H1 (cell line): ENCODE measurements around the gene RCBTB1. TPM values are rescaled to one million over a fixed set of nuclear protein-coding genes. Genes with fewer than 3 reads are reported as not detected.

ENCODE experiments used
- CTCF ChIA-PET: fragments of 300-600 bp; sonication (Branson Sonifier 250); formaldehyde crosslinking; loops from one replicate; lab custom pipeline; 2021; ENCODE audit not compliant: partially characterized antibody; lab: Charles Lee
- POLR2A ChIA-PET: fragments of 300-600 bp; sonication (Branson Sonifier 250); formaldehyde crosslinking; loops from one replicate; lab custom pipeline; 2021; ENCODE audit warnings: inconsistent platforms; ENCODE audit not compliant: partially characterized antibody; lab: Charles Lee
- DNase-seq, 2 experiments: peaks; one replicate each; pipeline versions ENCODE4 v3.0.0 to v3.0.0-alpha.2; 2010 to 2022; ENCODE audit warnings: low spot score in 2 of 2, low read depth in 1 of 2, mixed read lengths in 1 of 2
- FAIRE-seq: peaks from 2 replicates; lab custom pipeline; 2011; peaks lifted over from hg19 to GRCh38; lab: Jason Lieb, UNC
- H2AFZ ChIP-seq: 2 replicates; pipeline ENCODE4 v1.8.1; 2012; ENCODE audit warnings: low read length, inconsistent platforms
- H2AK5ac ChIP-seq: 2 replicates; pipeline ENCODE4 v1.6.1; 2013; ENCODE audit warnings: low read depth, low read length
- H2BK120ac ChIP-seq: replicated peaks from 2 replicates; pipeline ENCODE3; 2013; ENCODE audit warnings: low read depth, low read length, inconsistent platforms
- H2BK12ac ChIP-seq: 2 replicates; pipeline ENCODE4 v1.6.1; 2013; ENCODE audit warnings: low read depth, low read length
- H2BK15ac ChIP-seq: 2 replicates; pipeline ENCODE4 v1.6.1; 2013; ENCODE audit warnings: low read length
- H2BK20ac ChIP-seq: 2 replicates; pipeline ENCODE4 v1.6.1; 2013; ENCODE audit warnings: low read length
- H2BK5ac ChIP-seq: 2 replicates; pipeline ENCODE4 v1.6.1; 2013; ENCODE audit warnings: low read depth, low read length
- H3K14ac ChIP-seq: 2 replicates; pipeline ENCODE4 v1.6.1; 2013; ENCODE audit warnings: inconsistent platforms; ENCODE audit not compliant: insufficient read length
- H3K18ac ChIP-seq: 2 replicates; pipeline ENCODE4 v1.6.1; 2013; ENCODE audit warnings: low read length; ENCODE audit errors: extremely low read depth
- H3K23ac ChIP-seq: 2 replicates; pipeline ENCODE4 v1.6.1; 2013; ENCODE audit warnings: inconsistent platforms; ENCODE audit not compliant: insufficient read length
- H3K23me2 ChIP-seq: 2 replicates; pipeline ENCODE4 v1.6.1; 2013; ENCODE audit warnings: low read depth, low read length
- H3K27ac ChIP-seq: 2 replicates; pipeline ENCODE4 v1.6.1; 2011; ENCODE audit warnings: low read depth, low read length, inconsistent platforms
- H3K27me3 ChIP-seq, 4 experiments: replicated peaks in 1 of 4; 1 replicate in 1 of 4; 2 replicates in 3 of 4; pipeline versions ENCODE4 v1.6.1 to v1.8.1; 2011 to 2013; ENCODE audit warnings: low read length in 3 of 4, mild to moderate bottlenecking in 3 of 4, inconsistent platforms in 2 of 4, mixed read lengths in 2 of 4, moderate library complexity in 1 of 4; ENCODE audit not compliant: control insufficient read depth in 3 of 4, insufficient read depth in 3 of 4; ENCODE audit errors: extremely low read depth in 1 of 4
- H3K36me3 ChIP-seq, 4 experiments: 2 replicates each; pipeline versions ENCODE4 v1.6.1 to v1.8.1; 2011 to 2013; ENCODE audit warnings: mild to moderate bottlenecking in 4 of 4, low read length in 3 of 4, moderate library complexity in 2 of 4, control low read depth in 1 of 4, inconsistent platforms in 1 of 4; ENCODE audit not compliant: insufficient read depth in 4 of 4, control insufficient read depth in 2 of 4
- H3K4ac ChIP-seq: replicated peaks from 2 replicates; pipeline ENCODE3; 2013; ENCODE audit warnings: low read length, low read depth, mixed read lengths, inconsistent platforms; ENCODE audit not compliant: insufficient read length
- H3K4me1 ChIP-seq, 4 experiments: replicated peaks in 1 of 4; 1 replicate in 1 of 4; 2 replicates in 3 of 4; pipeline versions ENCODE4 v1.6.1 to v1.8.1; 2011 to 2013; ENCODE audit warnings: low read length in 3 of 4, inconsistent platforms in 2 of 4, mixed read lengths in 1 of 4; ENCODE audit not compliant: insufficient read depth in 4 of 4, control insufficient read depth in 3 of 4
- H3K4me2 ChIP-seq, 2 experiments: 2 replicates each; pipeline versions ENCODE4 v1.6.1 to v1.8.1; 2011 to 2013; ENCODE audit warnings: low read depth in 2 of 2, low read length in 2 of 2, control low read depth in 1 of 2, inconsistent platforms in 1 of 2, mild to moderate bottlenecking in 1 of 2; ENCODE audit not compliant: insufficient read depth in 1 of 2
- H3K4me3 ChIP-seq, 4 experiments: fragments of 200-600, 300-600 bp in 1 of 4; sonication (generic), shearing (Covaris generic), sonication (Bioruptor Twin) in 1 of 4; 2 replicates each; pipeline versions ENCODE4 v1.5.1 to v1.8.1; 2011 to 2016; ENCODE audit warnings: low read length in 4 of 4, low read depth in 3 of 4, control low read depth in 2 of 4, inconsistent platforms in 2 of 4, mild to moderate bottlenecking in 2 of 4, mixed read lengths in 1 of 4, moderate library complexity in 1 of 4; ENCODE audit not compliant: insufficient read depth in 2 of 4; ENCODE audit errors: extremely low read depth in 1 of 4
- H3K56ac ChIP-seq: replicated peaks from 2 replicates; pipeline ENCODE3; 2013; ENCODE audit warnings: low read depth, mild to moderate bottlenecking, mixed read lengths, low read length, inconsistent platforms; ENCODE audit not compliant: insufficient read length
- H3K79me1 ChIP-seq: 2 replicates; pipeline ENCODE4 v1.6.1; 2013; ENCODE audit warnings: low read depth, low read length, control low read depth
- H3K79me2 ChIP-seq, 2 experiments: 2 replicates each; pipeline versions ENCODE4 v1.6.1 to v1.8.1; 2012 to 2013; ENCODE audit warnings: low read length in 2 of 2, mild to moderate bottlenecking in 2 of 2, inconsistent platforms in 1 of 2; ENCODE audit not compliant: insufficient read depth in 2 of 2, control insufficient read depth in 1 of 2
- H3K9ac ChIP-seq, 4 experiments: replicated peaks in 1 of 4; 1 replicate in 1 of 4; 2 replicates in 3 of 4; pipeline versions ENCODE4 v1.6.1 to v1.8.1; 2011 to 2013; ENCODE audit warnings: low read depth in 3 of 4, low read length in 3 of 4, control low read depth in 2 of 4, mild to moderate bottlenecking in 2 of 4, moderate library complexity in 2 of 4, inconsistent platforms in 1 of 4; ENCODE audit errors: extremely low read depth in 1 of 4
- H3K9me3 ChIP-seq, 2 experiments: 2 replicates each; pipeline versions ENCODE4 v1.6.1 to v1.8.1; 2012 to 2013; ENCODE audit warnings: mild to moderate bottlenecking in 2 of 2, moderate library complexity in 2 of 2, control low read depth in 1 of 2, inconsistent platforms in 1 of 2, low read depth in 1 of 2, low read length in 1 of 2, mixed read lengths in 1 of 2; ENCODE audit not compliant: insufficient read depth in 2 of 2
- H4K20me1 ChIP-seq, 2 experiments: replicated peaks in 1 of 2; 2 replicates each; pipeline versions ENCODE3 to v1.8.1; 2011 to 2013; ENCODE audit warnings: inconsistent platforms in 2 of 2, low read length in 2 of 2, mild to moderate bottlenecking in 1 of 2; ENCODE audit not compliant: insufficient read depth in 2 of 2, control insufficient read depth in 1 of 2
- H4K5ac ChIP-seq: 2 replicates; pipeline ENCODE4 v1.6.1; 2013; ENCODE audit warnings: low read length, low read depth, mixed read lengths, inconsistent platforms; ENCODE audit not compliant: insufficient read length
- H4K8ac ChIP-seq: 2 replicates; pipeline ENCODE4 v1.8.0; 2013; ENCODE audit warnings: mild to moderate bottlenecking, moderate library complexity, low read length, inconsistent platforms; ENCODE audit not compliant: insufficient read depth; ENCODE audit errors: extremely low read depth
- H4K91ac ChIP-seq: replicated peaks from 2 replicates; pipeline ENCODE3; 2013; ENCODE audit warnings: low read length, mixed read lengths, inconsistent platforms; ENCODE audit not compliant: insufficient read length
- CTCF ChIP-seq, 3 experiments: IDR thresholded peaks; 1 replicate in 2 of 3; 2 replicates in 1 of 3; pipeline versions ENCODE4 v1.5.1 to v1.6.1; 2011; ENCODE audit warnings: low read length in 3 of 3, mild to moderate bottlenecking in 3 of 3, inconsistent platforms in 2 of 3, low read depth in 1 of 3, moderate library complexity in 1 of 3; ENCODE audit not compliant: insufficient read depth in 1 of 3; ENCODE audit errors: control extremely low read depth in 1 of 3
- JUND ChIP-seq: IDR thresholded peaks from 2 replicates; pipeline ENCODE4 v1.6.1; 2011; ENCODE audit warnings: mild to moderate bottlenecking, improper control_type of control experiment, low read length
- KDM1A ChIP-seq: fragments of 200-600, 300-600 bp; sonication (generic); IDR thresholded peaks from 2 replicates; pipeline ENCODE4 v1.7.1; 2016; ENCODE audit warnings: mild to moderate bottlenecking, low read length, borderline replicate concordance
- KDM4A ChIP-seq: IDR thresholded peaks from one replicate; pipeline ENCODE4 v1.7.1; 2012; ENCODE audit warnings: low read depth, mild to moderate bottlenecking, moderate library complexity, low read length, inconsistent platforms; ENCODE audit not compliant: severe bottlenecking
- POLR2A ChIP-seq, 2 experiments: IDR thresholded peaks; 1 replicate in 1 of 2; 2 replicates in 1 of 2; pipeline ENCODE4 v1.6.1; 2011; ENCODE audit warnings: low read depth in 2 of 2, low read length in 2 of 2, mild to moderate bottlenecking in 2 of 2; ENCODE audit errors: control extremely low read depth in 1 of 2
- SIN3A ChIP-seq, 2 experiments: IDR thresholded peaks in 1 of 2; conservative IDR thresholded peaks in 1 of 2; 2 replicates each; pipeline ENCODE4 v1.6.1; 2011 to 2012; ENCODE audit warnings: low read length in 2 of 2, improper control_type of control experiment in 1 of 2, low read depth in 1 of 2, mild to moderate bottlenecking in 1 of 2
- TAF1 ChIP-seq: IDR thresholded peaks from 2 replicates; pipeline ENCODE4 v1.6.1; 2011; ENCODE audit warnings: mild to moderate bottlenecking, low read depth, low read length
- WGBS, 2 experiments: shearing (Covaris generic) in 1 of 2; methylation state at CpG; one replicate each; pipeline versions ENCODE4 v1.1.6 to v1.1.7; 2013 to 2015; ENCODE audit warnings: low lambda C conversion rate in 2 of 2, mixed read lengths in 2 of 2, inconsistent platforms in 1 of 2, low coverage in 1 of 2, missing lambda C conversion rate in 1 of 2; ENCODE audit not compliant: insufficient replicate concordance in 2 of 2, insufficient coverage in 1 of 2, insufficient read length in 1 of 2; ENCODE audit errors: extremely low coverage in 1 of 2, missing lambda C conversion rate in 1 of 2; 5-methylcytosine and 5-hydroxymethylcytosine counted together
- polyA plus RNA-seq, 7 experiments: library from polyadenylated mRNA; depleted of rRNA in 3 of 7; stranded (reverse) in 5 of 7; unstranded in 2 of 7; fragments of >200 nt in 5 of 7; fragments of 200-250 nt in 2 of 7; gene quantifications; 1 replicate in 5 of 7; 2 replicates in 1 of 7; 4 replicates in 1 of 7; pipeline versions ENCODE4 v1.2.1 to v1.2.3, GENCODE V29; 2011 to 2013; ENCODE audit warnings: missing spikeins in 2 of 7, mixed read lengths in 2 of 7
- total RNA-seq: library from RNA; stranded (reverse); fragmentation: NEBNext Ultra II Directional; extraction: Animal tissue kit (Norgen Biotek cat#: 25700); gene quantifications from 2 replicates; pipeline ENCODE4 v1.2.1, GENCODE V29; 2021

RCBTB1 gene
- total and polyA plus RNA-seq, 2 of the 8 experiments (the other 6 are each of a cell fraction or from before 2014, with no cell fraction given): 13.7 to 29.8 TPM

GRCh38 chr13:49627831-49628652 is 42.7 kb upstream of the RCBTB1 start, which contains the start of gene ARL11:
Gene ARL11 (plus strand): TSS chr13:49628507. CDS start chr13:49630448, 1,941 bp downstream.
- H4K8ac ChIP-seq: no peak within 1 kb of the TSS
- H4K20me1 ChIP-seq: no peaks in the 10 kb centered on the region
- no peak within 1 kb of the TSS for H2BK12ac ChIP-seq
- no peak within 1 kb of the TSS for H3K18ac ChIP-seq
- H3K9me3 ChIP-seq: no peaks in the 10 kb centered on the region
- ChIA-PET CTCF (interaction anchor here (0.9 to 2.1 kb wide), 3 partner anchors 9 to 15 kb away, joined by 3 to 4 read pairs (median 3); no protein-coding TSS in a partner anchor), POLR2A (interaction anchor here (0.6 to 2.4 kb wide), 7 partner anchors 9 to 832 kb away, joined by 3 to 7 read pairs (median 4); partner anchors contain the start of genes CAB39L, EBPL, KPNA3 and SETDB2)
- no peak within 1 kb of the TSS; a peak in 1 of 7 replicates for H3K9ac ChIP-seq
- H4K91ac ChIP-seq: no peak within 1 kb of the TSS
- H3K14ac ChIP-seq: no peak within 1 kb of the TSS
- no peak within 1 kb of the TSS for H2AK5ac ChIP-seq
- no peak within 1 kb of the TSS for H2BK20ac ChIP-seq
- H3K4me3 ChIP-seq: peak within 1 kb of the TSS; percentile 9 to 51 (median 20); a peak in 5 of 8 replicates
- H3K79me2 ChIP-seq: no peaks in the 10 kb centered on the region
- H2BK120ac ChIP-seq: no peak within 1 kb of the TSS
- no peaks in the 10 kb centered on the region for H3K27me3 ChIP-seq
- H3K4me1 ChIP-seq: no peaks in the 10 kb centered on the region; a peak in 1 of 7 replicates
- peak within 1 kb of the TSS; percentile 66 for H2AFZ ChIP-seq
- DNase-seq (peak; percentile 73 to 83), FAIRE-seq (no peak)
- no peak within 1 kb of the TSS for H3K4ac ChIP-seq
- peak within 1 kb of the TSS; percentile 46 to 63 for H3K4me2 ChIP-seq
- H3K36me3 ChIP-seq: no peaks in the 10 kb centered on the region
- peak within 1 kb of the TSS; percentile 82; the same call in 1 of the 2 replicates for H2BK5ac ChIP-seq
- H4K5ac ChIP-seq: no peak within 1 kb of the TSS
- H2BK15ac ChIP-seq: peak within 1 kb of the TSS; percentile 46; the same call in 1 of the 2 replicates
- WGBS, 2 experiments: 58% methylated on average over 17 of the region's 17 CpGs; no CpG with 5 or more reads in 1 of the 2 experiments
- H3K56ac ChIP-seq: no peak within 1 kb of the TSS
- no peak within 1 kb of the TSS for H3K27ac ChIP-seq
- H3K23me2 ChIP-seq: no peaks in the 10 kb centered on the region; the same call in 1 of the 2 replicates
- H3K79me1 ChIP-seq: no peaks in the 10 kb centered on the region
- H3K23ac ChIP-seq: no peak within 1 kb of the TSS
- TF ChIP-seq SIN3A (conservative IDR thresholded peaks at IDR 0.05 in 1 of 2, IDR thresholded peaks at IDR 0.05 in 1 of 2; ENCODE audit: low read depth in 1 of 2, low read length in 2 of 2) (peak; percentile 58 to 73; a peak in 1 of 4 replicates), KDM1A (peak; percentile 73; the same call in 1 of the 2 replicates), KDM4A (peak; percentile 8), POLR2A (IDR thresholded peaks at IDR 0.05; ENCODE audit: control extremely low read depth in 1 of 2, low read depth in 2 of 2, low read length in 2 of 2) (peak in 1 of 2 experiments; percentile 56; a peak in 1 of 3 replicates), JUND (no peak), CTCF (IDR thresholded peaks at IDR 0.05; ENCODE audit: control extremely low read depth in 1 of 3, insufficient read depth in 1 of 3, low read depth in 1 of 3, low read length in 3 of 3) (peak in 1 of 3 experiments; percentile 3; a peak in 1 of 4 replicates), TAF1 (0 out of 2 replicates have a peak, but pooled peaks have one; percentile 45)
